GM10266 (cell line): ENCODE results near the gene WDR54.

Source experiments
- DNase-seq: peaks from one replicate; pipeline ENCODE4 v3.0.0; 2012; ENCODE audit errors: extremely low spot score
- TF ChIP-seq, protein P1 (sequence below): IDR thresholded peaks from 2 replicates; pipeline ENCODE4 v1.5.1; 2012; ENCODE audit warnings: mild to moderate bottlenecking, low read depth; ENCODE audit not compliant: control insufficient read depth, insufficient read depth; ENCODE audit errors: missing control alignments

WDR54 gene

GRCh38 chr2:74424139-74424992 lies 2.8 kb downstream of the WDR54 start:
- TF ChIP-seq, protein P1, sequence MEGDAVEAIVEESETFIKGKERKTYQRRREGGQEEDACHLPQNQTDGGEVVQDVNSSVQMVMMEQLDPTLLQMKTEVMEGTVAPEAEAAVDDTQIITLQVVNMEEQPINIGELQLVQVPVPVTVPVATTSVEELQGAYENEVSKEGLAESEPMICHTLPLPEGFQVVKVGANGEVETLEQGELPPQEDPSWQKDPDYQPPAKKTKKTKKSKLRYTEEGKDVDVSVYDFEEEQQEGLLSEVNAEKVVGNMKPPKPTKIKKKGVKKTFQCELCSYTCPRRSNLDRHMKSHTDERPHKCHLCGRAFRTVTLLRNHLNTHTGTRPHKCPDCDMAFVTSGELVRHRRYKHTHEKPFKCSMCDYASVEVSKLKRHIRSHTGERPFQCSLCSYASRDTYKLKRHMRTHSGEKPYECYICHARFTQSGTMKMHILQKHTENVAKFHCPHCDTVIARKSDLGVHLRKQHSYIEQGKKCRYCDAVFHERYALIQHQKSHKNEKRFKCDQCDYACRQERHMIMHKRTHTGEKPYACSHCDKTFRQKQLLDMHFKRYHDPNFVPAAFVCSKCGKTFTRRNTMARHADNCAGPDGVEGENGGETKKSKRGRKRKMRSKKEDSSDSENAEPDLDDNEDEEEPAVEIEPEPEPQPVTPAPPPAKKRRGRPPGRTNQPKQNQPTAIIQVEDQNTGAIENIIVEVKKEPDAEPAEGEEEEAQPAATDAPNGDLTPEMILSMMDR = no peak
- DNase-seq = no peak

DNA sequence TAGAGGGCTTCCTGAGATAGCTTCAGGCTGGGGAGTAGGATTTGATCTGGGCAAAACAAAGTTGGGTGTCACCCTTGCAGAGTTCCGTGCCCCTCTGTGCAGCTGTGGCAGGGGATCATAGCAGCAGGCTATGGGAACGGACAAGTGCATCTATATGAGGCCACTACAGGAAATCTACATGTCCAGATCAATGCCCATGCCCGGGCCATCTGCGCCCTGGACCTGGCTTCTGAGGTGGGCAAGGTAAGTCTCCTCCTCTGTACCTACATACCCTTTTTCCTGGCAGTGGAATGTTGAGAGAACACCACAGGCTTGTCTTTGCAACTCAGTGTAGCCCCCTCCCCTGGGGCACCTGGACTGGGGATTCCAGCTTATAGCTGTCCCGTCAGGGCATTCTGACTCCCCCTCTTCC lies 3.5 kb downstream of the WDR54 start:
- DNase-seq = no peak
- TF ChIP-seq, protein P1 = no peak

- no peak for DNase-seq
- TF ChIP-seq, protein P1 = no peak
Measured at GRCh38 chr2:74425523-74425922, 4.0 kb downstream of the WDR54 start.

GRCh38 chr2:74426181-74426758 lies 4.7 kb downstream of the WDR54 start:
- DNase-seq = no peak
- TF ChIP-seq, protein P1 = no peak

GRCh38 chr2:74427551-74427950 lies 6.0 kb downstream of the WDR54 start:
- DNase-seq = no peak

GRCh38 chr2:74428675-74429074 lies 7.1 kb downstream of the WDR54 start:
- DNase-seq = no peak
- TF ChIP-seq, protein P1 = no peak

More at GRCh38 chr2:74427551-74427950, 6.0 kb downstream of the WDR54 start:
- TF ChIP-seq, protein P1 = no peak
